CD14-positive monocyte (primary cell): ENCODE data around the gene ARFGEF3. TPM values are rescaled to one million over a fixed set of nuclear protein-coding genes. Genes with fewer than 3 reads are reported as not detected.

Experiments used
- DNase-seq, 3 donors: peaks; one replicate each; pipeline ENCODE4 v3.0.0-alpha.2; 2011 to 2022
- H2AFZ ChIP-seq: 2 replicates; pipeline ENCODE4 v1.6.0; 2012; ENCODE audit warnings: mild to moderate bottlenecking, low read depth, low read length, inconsistent platforms; ENCODE audit not compliant: insufficient read depth, poor library complexity, severe bottlenecking
- H3K27ac ChIP-seq, 2 donors: 1 replicate in 1 of 2; 2 replicates in 1 of 2; pipeline ENCODE4 v1.5.1; 2012 to 2013; ENCODE audit warnings: low read length in 2 of 2, control low read depth in 1 of 2, inconsistent platforms in 1 of 2, low read depth in 1 of 2, mild to moderate bottlenecking in 1 of 2
- H3K27me3 ChIP-seq, 2 donors: one replicate each; pipeline versions ENCODE4 v1.6.0 to v1.6.1; 2011 to 2013; ENCODE audit warnings: low read length in 2 of 2; ENCODE audit not compliant: control insufficient read depth in 2 of 2, insufficient read depth in 2 of 2
- H3K36me3 ChIP-seq, 2 donors: replicated peaks in 1 of 2; 1 replicate in 1 of 2; 2 replicates in 1 of 2; pipeline versions ENCODE4 v1.5.1 to v1.6.1; 2012 to 2013; ENCODE audit warnings: low read length in 2 of 2, control low read depth in 1 of 2, inconsistent platforms in 1 of 2, mild to moderate bottlenecking in 1 of 2; ENCODE audit not compliant: insufficient read depth in 2 of 2, control insufficient read depth in 1 of 2
- H3K4me1 ChIP-seq, 2 donors: 1 replicate in 1 of 2; 2 replicates in 1 of 2; pipeline versions ENCODE4 v1.5.1 to v1.6.1; 2012 to 2013; ENCODE audit warnings: low read length in 2 of 2, control low read depth in 1 of 2, inconsistent platforms in 1 of 2, mild to moderate bottlenecking in 1 of 2, moderate library complexity in 1 of 2; ENCODE audit not compliant: insufficient read depth in 2 of 2, control insufficient read depth in 1 of 2
- H3K4me2 ChIP-seq: replicated peaks from 2 replicates; pipeline ENCODE3; 2012; ENCODE audit warnings: low read length, moderate library complexity, mild to moderate bottlenecking; ENCODE audit not compliant: poor library complexity, severe bottlenecking; ENCODE audit errors: extremely low read depth
- H3K4me3 ChIP-seq, 3 experiments: fragments of 200-600 bp in 1 of 3; sonication (generic) in 1 of 3; replicated peaks in 1 of 3; 1 replicate in 2 of 3; 2 replicates in 1 of 3; pipeline ENCODE4 v1.5.1; 2011 to 2013; ENCODE audit warnings: low read length in 3 of 3, mild to moderate bottlenecking in 3 of 3, control low read depth in 2 of 3, low read depth in 2 of 3, inconsistent platforms in 1 of 3, moderate library complexity in 1 of 3
- H3K79me2 ChIP-seq: 2 replicates; pipeline ENCODE4 v1.6.0; 2012; ENCODE audit warnings: mild to moderate bottlenecking, control low read depth, inconsistent platforms, low read length, moderate library complexity; ENCODE audit not compliant: insufficient read depth
- H3K9ac ChIP-seq: 2 replicates; pipeline ENCODE4 v1.6.0; 2017; ENCODE audit warnings: low read length, mild to moderate bottlenecking; ENCODE audit not compliant: insufficient read depth, poor library complexity, severe bottlenecking
- H3K9me3 ChIP-seq, 2 donors: replicated peaks in 1 of 2; 1 replicate in 1 of 2; 2 replicates in 1 of 2; pipeline versions ENCODE4 v1.5.1 to v1.6.1; 2012 to 2013; ENCODE audit warnings: low read length in 2 of 2, control low read depth in 1 of 2; ENCODE audit not compliant: control insufficient read depth in 1 of 2, insufficient read depth in 1 of 2
- H4K20me1 ChIP-seq: 2 replicates; pipeline ENCODE4 v1.6.0; 2012; ENCODE audit warnings: mild to moderate bottlenecking, low read length, control low read depth, moderate library complexity; ENCODE audit not compliant: insufficient read depth
- H3K27ac Mint-ChIP-seq, 7 donors: one replicate each; pipeline ENCODE4 v1.8.0; 2020; ENCODE audit warnings: mild to moderate bottlenecking in 7 of 7, mixed read lengths in 7 of 7, moderate library complexity in 6 of 7, inconsistent platforms in 2 of 7
- H3K27me3 Mint-ChIP-seq, 3 donors: one replicate each; pipeline ENCODE4 v1.8.0; 2021 to 2022; ENCODE audit warnings: low read depth in 3 of 3, mild to moderate bottlenecking in 3 of 3, mixed read lengths in 3 of 3, moderate library complexity in 3 of 3, inconsistent platforms in 1 of 3
- H3K36me3 Mint-ChIP-seq, 2 donors: one replicate each; pipeline ENCODE4 v1.8.0; 2020; ENCODE audit warnings: mixed read lengths in 2 of 2, inconsistent platforms in 1 of 2, mild to moderate bottlenecking in 1 of 2
- H3K4me1 Mint-ChIP-seq: one replicate; pipeline ENCODE4 v1.8.0; 2020; ENCODE audit warnings: mild to moderate bottlenecking, mixed read lengths
- H3K4me3 Mint-ChIP-seq, 2 donors: one replicate each; pipeline ENCODE4 v1.8.0; 2020; ENCODE audit warnings: mild to moderate bottlenecking in 2 of 2, mixed read lengths in 2 of 2, moderate library complexity in 1 of 2
- H3K9me3 Mint-ChIP-seq, 7 donors: one replicate each; pipeline ENCODE4 v1.8.0; 2020 to 2022; ENCODE audit warnings: mixed read lengths in 7 of 7, mild to moderate bottlenecking in 6 of 7, moderate library complexity in 6 of 7, inconsistent platforms in 2 of 7
- WGBS: methylation state at CpG from one replicate; pipeline ENCODE4 v1.1.5; 2013; ENCODE audit warnings: missing lambda C conversion rate; ENCODE audit not compliant: insufficient coverage; 5-methylcytosine and 5-hydroxymethylcytosine counted together
- intact Hi-C, 2 donors: fragments of 100-400 bp; cut with micrococcal nuclease; formaldehyde crosslinking; loops; one replicate each; pipeline versions ENCODE4 v1.15.0 to v1.15.1; 2023
- polyA plus RNA-seq, 3 donors: library from polyadenylated mRNA; depleted of rRNA in 1 of 3; unstranded in 2 of 3; stranded (reverse) in 1 of 3; fragments of 300-500 nt in 2 of 3; fragments of >200 nt in 1 of 3; fragmentation: Illumina TruSeq in 2 of 3; gene quantifications; 1 replicate in 2 of 3; 2 replicates in 1 of 3; pipeline ENCODE4 v1.2.3, GENCODE V29; 2012 to 2021
- TF ChIP-seq, protein P1 (sequence below): fragments of 200-600 bp; IDR thresholded peaks from one replicate; pipeline ENCODE4 v1.8.0; 2022; ENCODE audit warnings: antibody characterized with exemption, mild to moderate bottlenecking

ARFGEF3 gene
- polyA plus RNA-seq, 3 donors, result not detected

GRCh38 chr6:138231381-138231886 lies 69.7 kb downstream of the ARFGEF3 start:
- DNase-seq, result no peak
- H2AFZ ChIP-seq, result no peak overlapping the region
- H3K4me3 ChIP-seq, result no peak overlapping the region
- no peak overlapping the region for H3K4me3 Mint-ChIP-seq
- no peak overlapping the region for H3K4me2 ChIP-seq
- TF ChIP-seq, protein P1, sequence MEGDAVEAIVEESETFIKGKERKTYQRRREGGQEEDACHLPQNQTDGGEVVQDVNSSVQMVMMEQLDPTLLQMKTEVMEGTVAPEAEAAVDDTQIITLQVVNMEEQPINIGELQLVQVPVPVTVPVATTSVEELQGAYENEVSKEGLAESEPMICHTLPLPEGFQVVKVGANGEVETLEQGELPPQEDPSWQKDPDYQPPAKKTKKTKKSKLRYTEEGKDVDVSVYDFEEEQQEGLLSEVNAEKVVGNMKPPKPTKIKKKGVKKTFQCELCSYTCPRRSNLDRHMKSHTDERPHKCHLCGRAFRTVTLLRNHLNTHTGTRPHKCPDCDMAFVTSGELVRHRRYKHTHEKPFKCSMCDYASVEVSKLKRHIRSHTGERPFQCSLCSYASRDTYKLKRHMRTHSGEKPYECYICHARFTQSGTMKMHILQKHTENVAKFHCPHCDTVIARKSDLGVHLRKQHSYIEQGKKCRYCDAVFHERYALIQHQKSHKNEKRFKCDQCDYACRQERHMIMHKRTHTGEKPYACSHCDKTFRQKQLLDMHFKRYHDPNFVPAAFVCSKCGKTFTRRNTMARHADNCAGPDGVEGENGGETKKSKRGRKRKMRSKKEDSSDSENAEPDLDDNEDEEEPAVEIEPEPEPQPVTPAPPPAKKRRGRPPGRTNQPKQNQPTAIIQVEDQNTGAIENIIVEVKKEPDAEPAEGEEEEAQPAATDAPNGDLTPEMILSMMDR, result no peak
- no peak overlapping the region for H3K27ac Mint-ChIP-seq
- no peaks in the 10 kb centered on the region for H4K20me1 ChIP-seq
- H3K4me1 Mint-ChIP-seq, result no peaks in the 10 kb centered on the region
- no peaks in the 10 kb centered on the region for H3K4me1 ChIP-seq
- intact Hi-C loops, result no loop called here
- H3K9me3 ChIP-seq, result no peaks in the 10 kb centered on the region
- H3K9me3 Mint-ChIP-seq, result peaks cover 0 to 2% (median 0%) of the 10 kb centered on the region in 7 donors
- H3K79me2 ChIP-seq, result no peaks in the 10 kb centered on the region
- peaks cover 3 to 7% (median 5%) of the 10 kb centered on the region in 3 donors for H3K27me3 Mint-ChIP-seq
- no peaks in the 10 kb centered on the region for H3K36me3 ChIP-seq
- H3K27ac ChIP-seq, result no peak overlapping the region
- no peak overlapping the region for H3K9ac ChIP-seq
- H3K27me3 ChIP-seq, result no peaks in the 10 kb centered on the region
- H3K36me3 Mint-ChIP-seq, result no peaks in the 10 kb centered on the region
- no CpG with 5 or more reads among the region's 4 CpGs for WGBS

DNA sequence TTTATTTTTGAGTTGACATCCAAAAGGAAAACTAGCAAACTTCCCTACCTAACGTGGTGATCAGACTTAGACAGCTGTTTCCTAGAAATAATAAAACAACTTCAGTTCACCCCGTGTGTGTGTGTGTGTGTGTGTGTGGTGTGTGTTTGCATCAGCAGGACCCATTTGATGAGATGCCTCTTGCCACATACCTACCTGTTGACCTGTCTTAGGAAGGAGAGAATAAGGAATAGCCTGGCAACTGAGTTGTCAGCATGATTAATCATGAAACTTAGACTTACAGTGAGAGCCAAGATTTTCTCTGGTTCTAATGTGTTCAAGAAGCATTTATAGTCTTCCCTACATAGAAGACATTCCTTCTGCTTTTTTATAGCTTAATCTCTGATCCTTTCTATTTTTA lies 72.6 kb downstream of the ARFGEF3 start:
- H3K9me3 Mint-ChIP-seq, result peaks cover 0 to 2% (median 0%) of the 10 kb centered on the region in 7 donors
- no peak overlapping the region for H3K4me3 ChIP-seq
- H3K36me3 Mint-ChIP-seq, result no peaks in the 10 kb centered on the region
- no peak for DNase-seq
- no peaks in the 10 kb centered on the region for H3K79me2 ChIP-seq
- H3K9ac ChIP-seq, result no peak overlapping the region
- no peak overlapping the region for H3K27ac ChIP-seq
- no peaks in the 10 kb centered on the region for H3K4me1 Mint-ChIP-seq
- no peaks in the 10 kb centered on the region for H4K20me1 ChIP-seq
- H3K4me1 ChIP-seq, result no peaks in the 10 kb centered on the region
- H3K4me3 Mint-ChIP-seq, result no peak overlapping the region
- H3K9me3 ChIP-seq, result no peaks in the 10 kb centered on the region
- no peak overlapping the region for H2AFZ ChIP-seq
- TF ChIP-seq, protein P1, result no peak
- no CpG with 5 or more reads among the region's 2 CpGs for WGBS
- no peaks in the 10 kb centered on the region for H3K27me3 ChIP-seq
- no peaks in the 10 kb centered on the region for H3K36me3 ChIP-seq
- intact Hi-C loops, result no loop called here
- H3K27ac Mint-ChIP-seq, result no peak overlapping the region
- H3K4me2 ChIP-seq, result no peak overlapping the region
- peaks cover 4 to 7% (median 5%) of the 10 kb centered on the region in 3 donors for H3K27me3 Mint-ChIP-seq
